WTC11 (cell line): ENCODE data around the gene TIMM29. TPM values are rescaled to one million over a fixed set of nuclear protein-coding genes. Genes with fewer than 3 reads are reported as not detected.

Source experiments
- ATAC-seq: fragments of 200-7000 bp; cut with Tn5 transposase; 2 replicates; pipeline ENCODE4 v1.10.0; 2021; ENCODE audit warnings: mild to moderate bottlenecking, moderate library complexity
- CTCF ChIA-PET: fragments of 300-600 bp; sonication (Branson Sonifier 250); formaldehyde crosslinking; loops from one replicate; lab custom pipeline; 2021; ENCODE audit warnings: antibody characterized with exemption; lab: Charles Lee
- POLR2A ChIA-PET: fragments of 350-600 bp; sonication (Branson Sonifier 250); formaldehyde crosslinking; loops from one replicate; lab custom pipeline; 2021; ENCODE audit warnings: antibody characterized with exemption; lab: Charles Lee
- DNase-seq: peaks from one replicate; pipeline ENCODE4 v3.0.0; 2021; ENCODE audit warnings: low spot score
- H3K27ac Mint-ChIP-seq: 2 replicates; pipeline ENCODE4 v1.8.0; 2021; ENCODE audit warnings: mixed read lengths
- H3K27me3 Mint-ChIP-seq: 2 replicates; pipeline ENCODE4 v1.8.0; 2021; ENCODE audit warnings: low read depth, mild to moderate bottlenecking, moderate library complexity, mixed read lengths
- H3K36me3 Mint-ChIP-seq: 2 replicates; pipeline ENCODE4 v1.8.0; 2021; ENCODE audit warnings: mixed read lengths
- H3K4me1 Mint-ChIP-seq: 2 replicates; pipeline ENCODE4 v1.8.0; 2022; ENCODE audit warnings: mixed read lengths
- H3K4me3 Mint-ChIP-seq: 2 replicates; pipeline ENCODE4 v1.8.0; 2021; ENCODE audit warnings: mild to moderate bottlenecking, moderate library complexity, mixed read lengths
- H3K9me3 Mint-ChIP-seq: 2 replicates; pipeline ENCODE4 v1.8.0; 2021; ENCODE audit warnings: mixed read lengths
- EMX1 ChIP-seq: fragments of 250-450 bp; sonication (Bioruptor Pico); IDR thresholded peaks from 2 replicates; pipeline ENCODE4 v1.8.0; 2021; ENCODE audit warnings: mild to moderate bottlenecking
- ESRRA ChIP-seq: sonication (generic); formaldehyde crosslinking; IDR thresholded peaks from 2 replicates; pipeline ENCODE4 v1.8.1; 2022; ENCODE audit warnings: mild to moderate bottlenecking, missing genetic modification reagents, borderline replicate concordance
- HMGA2 ChIP-seq: fragments of 250-450 bp; sonication (Bioruptor Pico); IDR thresholded peaks from 2 replicates; pipeline ENCODE4 v1.4.0; 2021; ENCODE audit warnings: mild to moderate bottlenecking, moderate library complexity
- OVOL2 ChIP-seq: fragments of 250-450 bp; sonication (Bioruptor Pico); IDR thresholded peaks from 2 replicates; pipeline ENCODE4 v1.9.0; 2021; ENCODE audit warnings: mild to moderate bottlenecking, borderline replicate concordance
- RORB ChIP-seq: fragments of 250-450 bp; sonication (Bioruptor Pico); IDR thresholded peaks from 2 replicates; pipeline ENCODE4 v1.9.0; 2021; ENCODE audit warnings: mild to moderate bottlenecking
- SP1 ChIP-seq: sonication (generic); formaldehyde crosslinking; conservative IDR thresholded peaks from 2 replicates; pipeline ENCODE4 v1.8.1; 2022; ENCODE audit warnings: missing genetic modification reagents
- TEAD1 ChIP-seq: sonication (generic); formaldehyde crosslinking; IDR thresholded peaks from 2 replicates; pipeline ENCODE4 v1.8.0; 2022; ENCODE audit warnings: mild to moderate bottlenecking, missing genetic modification reagents
- total RNA-seq: library from RNA; stranded (reverse); gene quantifications from 3 replicates; pipeline ENCODE4 v1.2.3, GENCODE V29; 2021
- TF ChIP-seq, protein P1 (sequence below): sonication (generic); formaldehyde crosslinking; IDR thresholded peaks from 2 replicates; pipeline ENCODE4 v1.8.0; 2022; ENCODE audit warnings: missing genetic modification reagents
- TF ChIP-seq, protein P2 (sequence below): sonication (generic); formaldehyde crosslinking; IDR thresholded peaks from 2 replicates; pipeline ENCODE4 v1.8.1; 2023; ENCODE audit warnings: mild to moderate bottlenecking, missing genetic modification reagents, moderate library complexity
- TF ChIP-seq, protein P3 (sequence below): fragments of 250-450 bp; sonication (Bioruptor Pico); conservative IDR thresholded peaks from 2 replicates; pipeline ENCODE4 v1.9.0; 2021; ENCODE audit warnings: mild to moderate bottlenecking
- TF ChIP-seq, protein P4 (sequence below): sonication (generic); formaldehyde crosslinking; IDR thresholded peaks from 2 replicates; pipeline ENCODE4 v1.8.1; 2022; ENCODE audit warnings: low read depth, missing genetic modification reagents, borderline replicate concordance
- TF ChIP-seq, protein P5 (sequence below): sonication (generic); formaldehyde crosslinking; IDR thresholded peaks from 2 replicates; pipeline ENCODE4 v1.8.1; 2022; ENCODE audit warnings: mild to moderate bottlenecking, missing genetic modification reagents, moderate library complexity, borderline replicate concordance

Gene TIMM29
- total RNA-seq, 1 experiment from 2014 or later, result 33.8 TPM

DNA sequence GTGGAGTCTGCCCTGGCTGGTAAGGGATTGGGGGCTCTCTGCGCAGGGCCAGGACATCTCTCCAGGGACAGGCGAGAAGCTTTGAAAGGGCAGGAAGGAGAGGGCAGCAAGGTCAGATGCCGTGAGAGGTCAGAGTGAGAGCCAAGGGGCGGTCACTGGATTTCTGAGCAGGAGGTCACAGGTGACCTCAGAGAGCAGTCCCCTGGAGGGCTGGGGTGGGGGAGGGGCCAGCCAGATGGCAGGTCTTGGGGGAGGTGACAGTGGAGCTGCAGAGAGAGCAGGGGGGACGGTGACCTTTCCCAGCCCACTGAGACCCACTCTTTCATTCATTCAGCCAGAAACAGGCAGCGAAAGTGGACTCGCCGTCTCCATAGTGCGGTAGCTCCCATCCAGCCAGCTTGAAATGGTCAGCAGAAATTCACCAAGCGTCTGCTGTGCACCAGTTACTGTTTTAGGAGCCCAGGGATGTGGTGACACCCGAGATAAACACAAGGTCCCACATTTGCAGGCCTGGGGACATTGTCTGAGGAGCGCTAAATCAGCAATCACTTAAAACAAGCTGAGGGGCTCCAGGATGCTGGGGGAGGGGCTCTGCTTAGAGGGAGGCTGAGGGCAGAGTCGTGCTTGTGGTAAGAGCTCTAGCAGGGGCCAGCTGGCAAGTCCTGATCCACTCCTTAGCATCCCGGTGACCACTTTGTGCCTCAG, 47.1 kb upstream of the TIMM29 start:
- ChIA-PET POLR2A (interaction anchor here (1.4 kb wide), 1 partner anchor 12 kb away, joined by 8 read pairs; no protein-coding TSS in a partner anchor), CTCF (interaction anchor here (0.5 to 5.2 kb wide), 12 partner anchors 9 to 505 kb away, joined by 3 to 61 read pairs (median 9); partner anchors contain the start of genes CARM1 and DNM2)
- Mint-ChIP-seq H3K36me3 (no peaks in the 10 kb centered on the region), H3K4me3 (peak overlapping the region; percentile 53), H3K27me3 (no peaks in the 10 kb centered on the region), H3K4me1 (peaks cover 61% of the 10 kb centered on the region), H3K27ac (peak overlapping the region; percentile 98), H3K9me3 (no peaks in the 10 kb centered on the region)
- DNase-seq, result peak; percentile 50
- TF ChIP-seq, protein P1, sequence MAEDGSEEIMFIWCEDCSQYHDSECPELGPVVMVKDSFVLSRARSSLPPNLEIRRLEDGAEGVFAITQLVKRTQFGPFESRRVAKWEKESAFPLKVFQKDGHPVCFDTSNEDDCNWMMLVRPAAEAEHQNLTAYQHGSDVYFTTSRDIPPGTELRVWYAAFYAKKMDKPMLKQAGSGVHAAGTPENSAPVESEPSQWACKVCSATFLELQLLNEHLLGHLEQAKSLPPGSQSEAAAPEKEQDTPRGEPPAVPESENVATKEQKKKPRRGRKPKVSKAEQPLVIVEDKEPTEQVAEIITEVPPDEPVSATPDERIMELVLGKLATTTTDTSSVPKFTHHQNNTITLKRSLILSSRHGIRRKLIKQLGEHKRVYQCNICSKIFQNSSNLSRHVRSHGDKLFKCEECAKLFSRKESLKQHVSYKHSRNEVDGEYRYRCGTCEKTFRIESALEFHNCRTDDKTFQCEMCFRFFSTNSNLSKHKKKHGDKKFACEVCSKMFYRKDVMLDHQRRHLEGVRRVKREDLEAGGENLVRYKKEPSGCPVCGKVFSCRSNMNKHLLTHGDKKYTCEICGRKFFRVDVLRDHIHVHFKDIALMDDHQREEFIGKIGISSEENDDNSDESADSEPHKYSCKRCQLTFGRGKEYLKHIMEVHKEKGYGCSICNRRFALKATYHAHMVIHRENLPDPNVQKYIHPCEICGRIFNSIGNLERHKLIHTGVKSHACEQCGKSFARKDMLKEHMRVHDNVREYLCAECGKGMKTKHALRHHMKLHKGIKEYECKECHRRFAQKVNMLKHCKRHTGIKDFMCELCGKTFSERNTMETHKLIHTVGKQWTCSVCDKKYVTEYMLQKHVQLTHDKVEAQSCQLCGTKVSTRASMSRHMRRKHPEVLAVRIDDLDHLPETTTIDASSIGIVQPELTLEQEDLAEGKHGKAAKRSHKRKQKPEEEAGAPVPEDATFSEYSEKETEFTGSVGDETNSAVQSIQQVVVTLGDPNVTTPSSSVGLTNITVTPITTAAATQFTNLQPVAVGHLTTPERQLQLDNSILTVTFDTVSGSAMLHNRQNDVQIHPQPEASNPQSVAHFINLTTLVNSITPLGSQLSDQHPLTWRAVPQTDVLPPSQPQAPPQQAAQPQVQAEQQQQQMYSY, result peak; percentile 39
- TF ChIP-seq, protein P2, sequence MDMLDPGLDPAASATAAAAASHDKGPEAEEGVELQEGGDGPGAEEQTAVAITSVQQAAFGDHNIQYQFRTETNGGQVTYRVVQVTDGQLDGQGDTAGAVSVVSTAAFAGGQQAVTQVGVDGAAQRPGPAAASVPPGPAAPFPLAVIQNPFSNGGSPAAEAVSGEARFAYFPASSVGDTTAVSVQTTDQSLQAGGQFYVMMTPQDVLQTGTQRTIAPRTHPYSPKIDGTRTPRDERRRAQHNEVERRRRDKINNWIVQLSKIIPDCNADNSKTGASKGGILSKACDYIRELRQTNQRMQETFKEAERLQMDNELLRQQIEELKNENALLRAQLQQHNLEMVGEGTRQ, result no peak
- TF ChIP-seq OVOL2 (CRISPR knock-in tag), result no peak
- no peak for TF ChIP-seq RORB (CRISPR knock-in tag)
- no peak for TF ChIP-seq ESRRA
- TF ChIP-seq TEAD1 (CRISPR knock-in tag), result no peak
- TF ChIP-seq, protein P3, sequence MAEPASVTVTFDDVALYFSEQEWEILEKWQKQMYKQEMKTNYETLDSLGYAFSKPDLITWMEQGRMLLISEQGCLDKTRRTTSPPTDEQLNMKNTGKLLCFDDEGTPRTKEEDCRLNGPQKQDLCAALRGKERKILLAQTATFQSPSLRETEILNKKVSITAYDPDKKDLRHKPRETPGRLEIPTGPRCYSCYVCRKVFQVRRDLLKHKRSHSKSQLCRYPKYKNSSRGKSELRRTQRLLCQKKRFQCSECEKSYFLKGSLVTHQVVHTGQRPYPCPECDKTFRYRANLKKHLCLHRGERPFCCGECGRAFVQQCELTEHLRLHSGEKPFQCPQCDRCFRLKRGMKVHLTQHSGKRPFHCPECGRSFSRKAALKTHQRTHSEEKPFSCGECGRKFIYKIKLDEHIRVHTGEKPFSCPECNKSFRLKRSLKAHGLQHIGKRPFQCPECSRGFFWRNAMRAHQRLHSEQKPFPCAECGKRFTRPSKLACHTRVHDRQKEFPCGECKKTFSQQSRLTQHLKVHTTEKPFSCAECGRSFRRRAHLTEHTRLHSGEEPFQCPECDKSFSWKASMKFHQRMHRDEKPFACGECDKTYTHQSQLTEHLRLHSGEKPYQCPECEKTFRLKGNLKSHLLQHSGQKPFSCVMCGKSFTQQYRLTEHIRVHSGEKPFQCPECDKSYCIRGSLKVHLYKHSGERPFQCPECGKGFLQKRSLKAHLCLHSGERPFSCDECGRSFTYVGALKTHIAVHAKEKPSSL (CRISPR knock-in tag), result no peak
- peak; percentile 17 for ATAC-seq

DNA sequence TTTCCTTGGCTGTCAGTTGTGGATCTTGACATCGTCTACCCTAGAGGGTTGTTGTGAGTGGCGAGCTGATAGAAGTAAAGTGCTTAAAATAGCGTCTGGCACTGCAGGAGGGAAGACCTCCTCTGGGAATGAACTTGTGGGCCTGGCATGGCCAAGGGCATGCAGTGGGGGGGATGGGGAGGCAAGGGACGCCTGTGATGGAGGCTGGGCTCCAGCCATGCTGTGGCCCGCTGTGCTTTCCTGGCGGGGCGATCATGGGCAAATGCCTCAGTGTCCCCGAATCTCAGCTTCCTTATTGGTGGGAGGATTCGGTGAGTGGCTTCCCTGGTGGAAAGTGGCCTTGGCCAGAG, 46.5 kb upstream of the TIMM29 start:
- ATAC-seq (no peak), DNase-seq (no peak)
- Mint-ChIP-seq H3K9me3 (no peaks in the 10 kb centered on the region), H3K27me3 (no peaks in the 10 kb centered on the region), H3K4me3 (peak overlapping the region; percentile 22; the same call in 1 of the 2 replicates), H3K27ac (peak overlapping the region; percentile 98), H3K36me3 (no peaks in the 10 kb centered on the region), H3K4me1 (peaks cover 65% of the 10 kb centered on the region)
- no peak for TF ChIP-seq EMX1 (CRISPR knock-in tag)
- TF ChIP-seq, protein P4, sequence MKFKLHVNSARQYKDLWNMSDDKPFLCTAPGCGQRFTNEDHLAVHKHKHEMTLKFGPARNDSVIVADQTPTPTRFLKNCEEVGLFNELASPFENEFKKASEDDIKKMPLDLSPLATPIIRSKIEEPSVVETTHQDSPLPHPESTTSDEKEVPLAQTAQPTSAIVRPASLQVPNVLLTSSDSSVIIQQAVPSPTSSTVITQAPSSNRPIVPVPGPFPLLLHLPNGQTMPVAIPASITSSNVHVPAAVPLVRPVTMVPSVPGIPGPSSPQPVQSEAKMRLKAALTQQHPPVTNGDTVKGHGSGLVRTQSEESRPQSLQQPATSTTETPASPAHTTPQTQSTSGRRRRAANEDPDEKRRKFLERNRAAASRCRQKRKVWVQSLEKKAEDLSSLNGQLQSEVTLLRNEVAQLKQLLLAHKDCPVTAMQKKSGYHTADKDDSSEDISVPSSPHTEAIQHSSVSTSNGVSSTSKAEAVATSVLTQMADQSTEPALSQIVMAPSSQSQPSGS (CRISPR knock-in tag), result no peak
- TF ChIP-seq, protein P2, result no peak
- TF ChIP-seq, protein P5, sequence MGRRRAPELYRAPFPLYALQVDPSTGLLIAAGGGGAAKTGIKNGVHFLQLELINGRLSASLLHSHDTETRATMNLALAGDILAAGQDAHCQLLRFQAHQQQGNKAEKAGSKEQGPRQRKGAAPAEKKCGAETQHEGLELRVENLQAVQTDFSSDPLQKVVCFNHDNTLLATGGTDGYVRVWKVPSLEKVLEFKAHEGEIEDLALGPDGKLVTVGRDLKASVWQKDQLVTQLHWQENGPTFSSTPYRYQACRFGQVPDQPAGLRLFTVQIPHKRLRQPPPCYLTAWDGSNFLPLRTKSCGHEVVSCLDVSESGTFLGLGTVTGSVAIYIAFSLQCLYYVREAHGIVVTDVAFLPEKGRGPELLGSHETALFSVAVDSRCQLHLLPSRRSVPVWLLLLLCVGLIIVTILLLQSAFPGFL (CRISPR knock-in tag), result no peak
- no peak for TF ChIP-seq SP1 (CRISPR knock-in tag)
- no peak for TF ChIP-seq HMGA2 (CRISPR knock-in tag)
- ChIA-PET CTCF (interaction anchor here (0.5 to 5.2 kb wide), 11 partner anchors 10 to 505 kb away, joined by 3 to 61 read pairs (median 9); partner anchors contain the start of genes CARM1 and DNM2), POLR2A (interaction anchor here (1.4 kb wide), 1 partner anchor 11 kb away, joined by 8 read pairs; no protein-coding TSS in a partner anchor)
